ENCODE data around the gene CD7. TPM values are rescaled to one million over a fixed set of nuclear protein-coding genes. Genes with fewer than 3 reads are reported as not detected.

The CD7 gene
- total RNA-seq, 4 donors from 2014 or later, result 11.6 to 15.4 (median 15.2) TPM; not detected in 1

DNA sequence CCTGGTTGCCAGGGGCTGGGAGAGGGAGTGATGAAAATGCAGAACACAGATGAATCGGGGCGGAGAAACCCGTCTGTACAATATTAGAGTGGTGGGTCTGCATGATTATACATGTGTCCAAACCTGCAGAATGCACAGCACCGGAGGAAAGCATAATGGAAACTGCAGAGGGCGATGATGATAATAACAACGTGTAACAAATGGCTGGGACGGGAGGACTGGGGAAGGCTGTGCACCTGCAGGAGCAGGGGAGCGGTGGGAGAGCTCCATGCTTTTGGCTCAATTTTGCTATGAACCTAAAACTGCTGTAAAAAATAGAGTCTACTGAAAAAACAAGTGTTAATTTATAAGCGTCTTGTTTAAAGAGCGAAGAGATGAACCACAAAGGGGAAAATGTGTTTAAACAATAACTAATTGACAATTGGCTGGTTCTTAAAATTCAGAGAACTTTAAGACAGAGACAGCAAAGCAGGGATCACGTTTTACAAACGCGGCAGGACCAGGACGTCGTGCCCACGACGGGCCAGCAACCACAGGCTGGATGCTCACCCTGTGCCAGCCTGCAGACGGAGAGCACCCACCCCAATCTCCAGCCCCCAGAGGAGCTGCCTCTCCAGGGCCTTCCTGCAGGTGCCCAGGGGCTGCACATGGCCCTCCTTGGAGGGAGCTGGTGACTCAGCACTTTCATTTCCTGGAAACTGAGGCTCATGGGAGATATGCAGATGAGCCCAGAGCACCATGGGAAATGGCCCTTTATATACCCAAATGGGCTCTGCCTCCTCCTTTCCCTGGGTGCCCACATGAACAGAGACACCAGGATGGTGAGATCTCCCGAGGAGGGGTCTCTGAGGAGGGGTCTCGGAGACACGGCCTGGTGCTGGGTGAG is 41.3 kb upstream of the CD7 start, which contains the start of gene TEX19:
Gene TEX19, plus strand, starts transcription at position 783 of the 886 bp plus-strand sequence. CDS start 2,904 bp downstream, outside the sequence.
- H3K4me1 ChIP-seq, result no peaks in the 10 kb centered on the region
- DNase-seq, result no peak
- TF ChIP-seq POLR2A (IDR thresholded peaks at IDR 0.05), result no peak
- TF ChIP-seq, protein P1, sequence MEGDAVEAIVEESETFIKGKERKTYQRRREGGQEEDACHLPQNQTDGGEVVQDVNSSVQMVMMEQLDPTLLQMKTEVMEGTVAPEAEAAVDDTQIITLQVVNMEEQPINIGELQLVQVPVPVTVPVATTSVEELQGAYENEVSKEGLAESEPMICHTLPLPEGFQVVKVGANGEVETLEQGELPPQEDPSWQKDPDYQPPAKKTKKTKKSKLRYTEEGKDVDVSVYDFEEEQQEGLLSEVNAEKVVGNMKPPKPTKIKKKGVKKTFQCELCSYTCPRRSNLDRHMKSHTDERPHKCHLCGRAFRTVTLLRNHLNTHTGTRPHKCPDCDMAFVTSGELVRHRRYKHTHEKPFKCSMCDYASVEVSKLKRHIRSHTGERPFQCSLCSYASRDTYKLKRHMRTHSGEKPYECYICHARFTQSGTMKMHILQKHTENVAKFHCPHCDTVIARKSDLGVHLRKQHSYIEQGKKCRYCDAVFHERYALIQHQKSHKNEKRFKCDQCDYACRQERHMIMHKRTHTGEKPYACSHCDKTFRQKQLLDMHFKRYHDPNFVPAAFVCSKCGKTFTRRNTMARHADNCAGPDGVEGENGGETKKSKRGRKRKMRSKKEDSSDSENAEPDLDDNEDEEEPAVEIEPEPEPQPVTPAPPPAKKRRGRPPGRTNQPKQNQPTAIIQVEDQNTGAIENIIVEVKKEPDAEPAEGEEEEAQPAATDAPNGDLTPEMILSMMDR (IDR thresholded peaks at IDR 0.05), result no peak
- no peak within 1 kb of the TSS for H3K27ac ChIP-seq
- no peaks in the 10 kb centered on the region for H3K36me3 ChIP-seq
- H3K4me3 ChIP-seq, result no peak within 1 kb of the TSS
- H3K27me3 ChIP-seq, result no peaks in the 10 kb centered on the region
- no peaks in the 10 kb centered on the region for H3K9me3 ChIP-seq

DNA sequence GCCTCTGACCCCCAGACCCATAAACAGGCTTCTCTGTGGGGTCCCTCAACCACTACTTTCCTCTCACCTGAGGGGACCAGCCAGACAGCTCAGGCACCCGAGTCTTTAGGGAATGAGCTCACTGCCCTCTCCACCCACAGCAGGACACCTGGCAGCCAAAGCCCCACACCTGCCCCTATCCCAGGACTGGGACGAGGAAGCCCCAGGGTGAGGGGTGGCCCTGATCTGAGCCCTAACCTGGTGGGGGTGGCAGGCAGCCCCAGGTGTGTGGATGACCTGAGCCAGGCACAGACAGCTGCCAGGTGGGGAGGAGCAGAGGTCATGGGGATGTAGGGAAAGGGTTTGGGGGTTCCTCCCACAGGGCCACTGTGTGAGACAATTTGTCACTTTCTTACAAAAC is 40.0 kb upstream of the CD7 start:
- no peaks in the 10 kb centered on the region for H3K27me3 ChIP-seq
- no peak for TF ChIP-seq POLR2A (IDR thresholded peaks at IDR 0.05)
- TF ChIP-seq, protein P1 (IDR thresholded peaks at IDR 0.05), result no peak
- no peaks in the 10 kb centered on the region for H3K9me3 ChIP-seq
- H3K36me3 ChIP-seq, result no peaks in the 10 kb centered on the region
- no peak overlapping the region for H3K27ac ChIP-seq
- H3K4me1 ChIP-seq, result no peaks in the 10 kb centered on the region
- no peak for DNase-seq
- no peak overlapping the region for H3K4me3 ChIP-seq

- no peaks in the 10 kb centered on the region for H3K36me3 ChIP-seq
- H3K27me3 ChIP-seq, result no peaks in the 10 kb centered on the region
- H3K9me3 ChIP-seq, result no peaks in the 10 kb centered on the region
- TF ChIP-seq, protein P1 (IDR thresholded peaks at IDR 0.05), result no peak
- no peak for TF ChIP-seq POLR2A (IDR thresholded peaks at IDR 0.05)
- H3K27ac ChIP-seq, result no peak overlapping the region
- H3K4me1 ChIP-seq, result peaks cover 0 to 2% (median 0%) of the 10 kb centered on the region in 4 donors
- H3K4me3 ChIP-seq, result no peak overlapping the region
- DNase-seq, result peak in 1 of 3 donors; percentile 55
Measured at GRCh38 chr17:82356845-82357355, 39.5 kb upstream of the CD7 start.

DNA sequence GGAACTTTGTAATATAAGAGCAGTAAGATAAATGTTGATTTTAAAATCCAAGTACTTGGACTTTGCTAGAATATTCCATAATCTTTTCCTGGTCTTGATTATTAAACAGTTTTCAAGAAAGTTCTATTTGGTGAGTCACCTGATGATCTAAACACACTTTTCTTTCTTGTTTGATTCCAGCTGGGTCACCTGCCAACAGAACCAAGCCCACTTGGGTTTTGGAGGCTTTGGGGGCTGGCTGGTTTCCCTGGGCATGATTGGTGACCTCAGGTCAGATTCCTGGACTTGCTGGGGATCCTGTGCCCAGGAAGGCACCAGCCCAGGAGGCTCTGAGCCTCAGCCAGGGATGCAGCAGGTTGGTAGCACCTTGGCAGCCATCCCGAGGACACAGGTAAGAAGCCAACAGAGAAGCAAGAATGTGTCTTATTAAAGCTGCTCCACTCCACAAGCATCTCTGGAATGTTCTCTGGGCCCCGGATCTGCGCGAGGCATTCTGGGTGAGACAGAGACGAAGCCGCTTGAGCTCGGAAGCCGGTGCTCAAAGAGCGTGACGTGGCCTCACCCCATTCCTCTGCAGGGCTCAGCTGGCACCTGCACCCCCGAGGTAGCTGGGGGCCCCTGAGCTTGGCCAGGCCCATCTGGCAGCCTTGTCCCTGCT is 38.5 kb upstream of the CD7 start:
- Histone ChIP-seq H3K9me3 (no peaks in the 10 kb centered on the region), H3K4me1 (peaks cover 0 to 5% (median 0%) of the 10 kb centered on the region in 4 donors), H3K36me3 (no peaks in the 10 kb centered on the region), H3K27ac (no peak overlapping the region), H3K27me3 (no peaks in the 10 kb centered on the region), H3K4me3 (no peak overlapping the region)
- DNase-seq, result peak in 1 of 3 donors; percentile 34
- TF ChIP-seq, protein P1 (IDR thresholded peaks at IDR 0.05), result no peak
- no peak for TF ChIP-seq POLR2A (IDR thresholded peaks at IDR 0.05)

GRCh38 chr17:82354804-82355308 is 37.4 kb upstream of the CD7 start:
- TF ChIP-seq, protein P1 (IDR thresholded peaks at IDR 0.05), result no peak
- TF ChIP-seq POLR2A (IDR thresholded peaks at IDR 0.05), result no peak
- Histone ChIP-seq H3K27ac (no peak overlapping the region), H3K36me3 (no peaks in the 10 kb centered on the region), H3K27me3 (no peaks in the 10 kb centered on the region), H3K4me3 (no peak overlapping the region), H3K9me3 (no peaks in the 10 kb centered on the region), H3K4me1 (peaks cover 0 to 5% (median 0%) of the 10 kb centered on the region in 4 donors)
- DNase-seq, result no peak
